Measurements from ENCODE around the gene ATPAF2.
"Not testable (repeated sequence)": the region's sequence is repeated elsewhere in the genome, so short reads cannot be mapped to it uniquely, and the experiment has no call there.

ATPAF2 gene

DNA sequence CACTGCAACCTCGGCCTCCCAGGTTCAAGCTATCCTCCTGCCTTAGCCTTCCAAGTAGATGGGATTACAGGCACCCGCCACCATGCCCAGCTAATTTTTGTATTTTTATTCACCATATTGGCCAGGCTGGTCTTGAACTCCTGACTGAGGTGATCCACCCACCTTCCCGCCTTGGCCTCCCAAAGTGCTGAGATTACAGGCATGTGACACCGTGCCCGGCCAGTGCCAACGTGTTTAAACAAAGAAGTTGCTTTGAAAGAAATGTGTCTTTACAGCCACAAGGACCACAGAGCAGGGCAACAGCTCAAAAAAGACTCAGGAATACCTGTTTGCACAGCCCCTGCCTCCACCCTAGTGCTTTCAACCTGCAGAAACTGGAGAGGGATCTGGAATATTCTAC is 25.0 kb downstream of the ATPAF2 start:
- no peak for DNase-seq (ENCODE audit: low read depth in 2 of 2, low spot score in 1 of 2)

DNA sequence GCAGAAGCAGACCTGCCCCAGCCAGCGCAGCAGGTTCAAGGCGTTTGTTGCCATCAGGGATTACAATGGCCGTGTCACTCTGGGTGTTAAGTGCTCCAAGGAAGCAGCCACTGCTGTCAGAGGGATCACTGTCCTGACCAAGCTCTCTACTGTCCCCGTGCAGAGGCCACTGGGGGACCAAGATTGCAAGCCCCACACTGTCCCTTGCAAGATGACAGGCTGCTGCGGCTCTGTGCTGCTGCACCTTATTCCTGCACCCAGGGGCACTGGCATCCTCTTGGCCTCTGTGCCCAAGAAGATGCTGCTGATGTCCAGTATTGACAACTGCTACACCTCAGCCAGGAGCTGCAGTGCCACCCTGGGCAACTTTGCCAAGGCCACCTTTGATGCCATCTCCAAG is 27.7 kb downstream of the ATPAF2 start:
- no peak for DNase-seq (ENCODE audit: low read depth in 2 of 2, low spot score in 1 of 2)

GRCh38 chr17:18009609-18010420 is 29.2 kb downstream of the ATPAF2 start:
- DNase-seq (ENCODE audit: low read depth in 2 of 2, low spot score in 1 of 2): no peak

GRCh38 chr17:18008496-18009268 is 30.3 kb downstream of the ATPAF2 start:
- DNase-seq (ENCODE audit: low read depth in 2 of 2, low spot score in 1 of 2): no peak

DNA sequence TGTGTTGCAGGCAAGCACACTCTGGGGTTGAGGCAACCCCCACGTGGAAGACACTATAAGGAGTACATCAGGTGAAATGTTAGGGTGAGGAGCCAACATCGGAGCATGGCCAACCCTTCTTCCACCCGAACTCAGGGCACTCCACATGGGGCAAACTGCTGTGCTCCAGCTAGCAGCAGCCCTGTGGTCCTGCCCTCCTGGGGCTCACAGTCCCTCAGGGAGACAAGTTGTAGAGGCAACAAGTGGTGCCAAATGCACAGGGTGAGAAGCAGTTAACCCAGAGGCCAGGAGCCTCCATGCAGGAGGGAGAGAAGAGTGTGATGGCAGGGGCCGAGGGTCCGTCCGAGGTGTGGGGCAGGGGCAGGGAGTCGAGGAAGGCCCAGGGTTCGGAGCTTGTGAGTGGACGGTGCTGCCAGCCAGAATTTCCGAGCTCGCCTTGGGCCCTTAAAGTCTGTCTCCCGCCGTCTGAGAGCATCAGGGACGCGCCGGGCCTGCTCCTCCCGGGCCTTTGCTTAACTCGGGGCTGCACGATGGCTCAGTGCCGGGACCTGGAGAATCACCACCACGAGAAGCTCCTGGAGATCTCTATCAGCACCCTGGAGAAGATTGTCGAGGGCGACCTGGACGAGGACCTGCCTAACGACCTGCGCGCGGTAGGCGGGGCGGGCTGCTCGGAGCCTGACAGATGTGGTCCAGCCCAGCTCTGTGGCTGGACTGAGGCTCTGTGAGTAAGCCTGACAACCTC is 32.3 kb downstream of the ATPAF2 start:
- no peak for DNase-seq (ENCODE audit: low read depth in 2 of 2, low spot score in 1 of 2)

GRCh38 chr17:18005496-18005895 is 33.5 kb downstream of the ATPAF2 start:
- DNase-seq (ENCODE audit: low read depth in 2 of 2, low spot score in 1 of 2): no peak

DNA sequence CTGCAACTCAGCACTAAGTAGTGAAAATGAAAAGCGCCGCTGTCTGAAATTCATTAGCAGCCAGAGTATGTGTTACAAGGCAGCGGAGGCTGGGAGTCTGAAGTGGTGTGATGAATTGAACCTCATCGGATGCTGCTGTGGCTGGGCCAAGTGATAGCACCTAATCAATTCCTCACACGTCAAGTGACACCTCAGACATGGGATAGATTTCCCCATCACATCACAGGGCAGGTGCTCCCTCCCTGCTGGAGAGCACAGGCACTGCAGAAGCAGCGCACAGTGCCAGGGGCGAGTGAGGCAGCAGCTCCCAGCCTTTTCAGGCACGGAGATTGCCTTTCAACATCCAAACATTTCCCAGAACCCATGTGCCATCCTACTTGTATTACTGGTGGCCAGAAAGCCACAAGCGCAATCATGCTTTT is 34.1 kb downstream of the ATPAF2 start:
- no peak for DNase-seq (ENCODE audit: low read depth in 2 of 2, low spot score in 1 of 2)

GRCh38 chr17:18004345-18004744 is 34.6 kb downstream of the ATPAF2 start:
- DNase-seq (ENCODE audit: low read depth in 2 of 2, low spot score in 1 of 2): no peak

GRCh38 chr17:18002171-18002570 is 36.8 kb downstream of the ATPAF2 start:
- DNase-seq (ENCODE audit: low read depth in 2 of 2, low spot score in 1 of 2): no peak

- no peak for DNase-seq (ENCODE audit: low read depth in 2 of 2, low spot score in 1 of 2)
Observed at GRCh38 chr17:18000030-18000408, 38.9 kb downstream of the ATPAF2 start.

DNA sequence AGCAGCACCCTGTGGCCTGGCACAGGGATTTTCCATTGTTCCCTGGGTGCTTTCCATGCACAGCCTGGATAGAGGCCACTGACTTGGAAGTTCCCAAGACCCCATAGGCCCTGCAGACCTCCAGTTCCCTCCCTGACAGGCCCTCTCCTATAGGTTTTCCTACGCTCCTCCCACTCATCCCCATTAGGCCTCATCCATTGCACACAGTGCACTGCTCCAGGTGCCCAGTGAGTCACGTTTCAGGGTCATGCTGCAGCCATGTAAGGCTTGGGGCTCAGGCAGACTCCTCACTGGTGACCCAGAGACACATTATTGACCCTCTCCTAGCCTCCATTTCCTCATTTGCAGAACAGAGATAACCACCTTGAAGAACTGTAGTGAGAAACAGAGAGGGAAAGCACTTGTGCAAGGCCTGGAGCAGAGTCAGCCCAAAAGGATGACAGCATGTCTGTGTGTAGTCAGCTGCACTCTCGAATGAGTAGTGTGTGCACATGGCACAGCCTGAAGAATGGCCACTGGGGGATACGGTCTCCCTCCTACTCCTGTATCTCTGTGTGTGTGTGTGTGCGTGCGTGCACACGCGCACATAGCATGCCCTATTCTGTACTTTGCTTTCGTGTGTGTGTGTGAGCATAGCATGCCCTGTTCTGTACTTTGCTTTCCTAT is 39.5 kb downstream of the ATPAF2 start:
- DNase-seq (ENCODE audit: low read depth in 2 of 2, low spot score in 1 of 2): no peak

DNA sequence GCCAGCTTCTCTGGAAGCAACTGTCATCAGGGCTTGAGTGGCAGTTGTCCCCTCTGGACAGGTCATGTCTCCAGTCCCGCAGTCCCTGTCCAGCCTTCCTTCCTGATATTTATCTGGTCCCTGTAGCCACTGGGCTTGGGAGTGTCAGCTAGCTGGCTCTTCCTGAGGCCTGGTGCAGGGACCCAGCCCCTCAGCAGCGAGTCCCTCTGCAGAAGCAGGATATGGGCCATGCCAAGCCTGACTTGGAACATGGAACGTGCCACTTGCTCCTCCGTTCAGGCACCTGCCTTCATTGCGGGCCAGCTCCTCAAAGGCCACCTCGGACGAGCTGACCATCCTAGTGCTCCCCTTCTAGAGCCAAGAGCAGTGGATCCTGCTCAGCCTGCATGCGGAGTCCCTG is 40.0 kb downstream of the ATPAF2 start:
- DNase-seq (ENCODE audit: low read depth in 2 of 2, low spot score in 1 of 2): no peak

GRCh38 chr17:17995887-17996286 is 43.1 kb downstream of the ATPAF2 start:
- not testable (repeated sequence) for DNase-seq (ENCODE audit: low read depth in 2 of 2, low spot score in 1 of 2)

- DNase-seq (ENCODE audit: low read depth in 2 of 2, low spot score in 1 of 2): no peak
Observed at GRCh38 chr17:17994271-17995069, 44.5 kb downstream of the ATPAF2 start.

DNA sequence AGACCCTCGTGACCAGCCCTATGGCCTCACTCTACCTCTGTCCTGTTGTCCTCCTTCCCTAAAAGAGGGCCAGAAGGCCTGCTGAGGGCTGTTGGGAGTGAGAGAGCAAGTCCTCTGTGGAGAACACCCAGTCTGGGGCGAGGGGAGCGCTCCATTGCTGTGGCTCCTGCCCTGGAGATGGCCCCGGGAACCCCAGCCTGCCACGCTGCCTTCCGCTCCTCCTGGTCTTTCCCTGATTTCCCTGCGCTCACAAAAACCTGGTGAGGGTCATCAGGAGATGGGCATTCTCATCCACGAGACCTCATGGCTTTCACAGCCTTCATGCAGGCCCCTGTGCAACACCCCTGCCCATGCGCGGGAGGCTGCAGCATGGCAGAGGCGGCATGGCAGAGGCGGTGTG is 45.1 kb downstream of the ATPAF2 start:
- no peak for DNase-seq (ENCODE audit: low read depth in 2 of 2, low spot score in 1 of 2)

GRCh38 chr17:17993366-17993765 is 45.6 kb downstream of the ATPAF2 start:
- no peak for DNase-seq (ENCODE audit: low read depth in 2 of 2, low spot score in 1 of 2)

- DNase-seq (ENCODE audit: low read depth in 2 of 2, low spot score in 1 of 2): no peak
Observed at GRCh38 chr17:17990282-17990681, 48.7 kb downstream of the ATPAF2 start.

DNA sequence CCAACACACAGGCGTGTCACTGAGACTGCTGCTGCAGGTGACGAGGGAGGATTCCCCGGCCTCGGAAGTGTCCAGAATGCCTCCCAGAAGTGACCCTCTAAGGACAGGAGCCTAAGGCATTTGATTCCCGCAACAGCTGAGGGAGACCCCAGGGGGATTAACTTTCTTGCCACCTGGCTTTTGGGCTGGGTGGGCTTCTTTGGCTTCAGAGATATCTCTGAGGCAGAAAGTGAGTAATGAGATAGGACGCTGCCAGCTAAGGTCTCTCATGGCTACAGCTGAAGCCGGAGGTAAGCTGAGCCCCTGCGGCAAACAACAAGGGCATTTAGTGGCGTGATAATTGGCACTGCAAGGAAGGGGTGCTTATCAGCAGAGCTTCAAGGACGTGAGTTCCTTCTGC is 49.4 kb downstream of the ATPAF2 start:
- DNase-seq (ENCODE audit: low read depth in 2 of 2, low spot score in 1 of 2): no peak

DNA sequence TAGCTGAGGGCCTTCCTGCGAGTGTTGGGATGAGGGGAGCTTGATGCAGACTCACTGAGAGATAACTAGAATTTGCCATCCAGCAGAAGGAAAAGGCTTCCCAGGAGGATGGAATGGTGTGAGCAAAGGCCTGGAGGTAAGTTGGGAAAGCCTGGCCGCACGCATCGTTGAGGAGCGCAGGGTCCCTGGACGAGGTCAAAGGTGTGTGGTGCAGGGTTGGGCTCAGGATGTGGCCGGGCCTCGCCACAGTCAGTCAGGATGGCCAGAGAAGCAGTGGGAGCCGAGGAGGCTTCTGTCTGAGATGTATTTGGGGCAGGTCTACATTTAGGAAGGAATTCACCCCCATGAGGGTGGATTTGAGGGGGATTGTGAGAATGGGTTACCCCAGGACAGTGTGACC is 49.9 kb downstream of the ATPAF2 start:
- no peak for DNase-seq (ENCODE audit: low read depth in 2 of 2, low spot score in 1 of 2)

GRCh38 chr17:17988427-17988945 is 50.5 kb downstream of the ATPAF2 start:
- DNase-seq (ENCODE audit: low read depth in 2 of 2, low spot score in 1 of 2): no peak

All from stimulated activated CD8-positive, alpha-beta memory T cell treated with anti-CD3 and anti-CD28 coated beads, Interleukin-4, amount 100 ng/mL, for 1 hour (primary cell).